Activated CD4-positive, alpha-beta T cell treated with anti-CD3 and anti-CD28 coated beads, Interleukin-2, Interleukin-6, amounts not matched to agents 100 ng/mL and 50 ng/mL, durations not matched to agents 16 hours and 8 hours (primary cell): Measurements from ENCODE around the gene TALDO1.

Source experiments
- DNase-seq: peaks from one replicate; pipeline ENCODE4 v3.0.0-alpha.2; 2020

The TALDO1 gene

DNA sequence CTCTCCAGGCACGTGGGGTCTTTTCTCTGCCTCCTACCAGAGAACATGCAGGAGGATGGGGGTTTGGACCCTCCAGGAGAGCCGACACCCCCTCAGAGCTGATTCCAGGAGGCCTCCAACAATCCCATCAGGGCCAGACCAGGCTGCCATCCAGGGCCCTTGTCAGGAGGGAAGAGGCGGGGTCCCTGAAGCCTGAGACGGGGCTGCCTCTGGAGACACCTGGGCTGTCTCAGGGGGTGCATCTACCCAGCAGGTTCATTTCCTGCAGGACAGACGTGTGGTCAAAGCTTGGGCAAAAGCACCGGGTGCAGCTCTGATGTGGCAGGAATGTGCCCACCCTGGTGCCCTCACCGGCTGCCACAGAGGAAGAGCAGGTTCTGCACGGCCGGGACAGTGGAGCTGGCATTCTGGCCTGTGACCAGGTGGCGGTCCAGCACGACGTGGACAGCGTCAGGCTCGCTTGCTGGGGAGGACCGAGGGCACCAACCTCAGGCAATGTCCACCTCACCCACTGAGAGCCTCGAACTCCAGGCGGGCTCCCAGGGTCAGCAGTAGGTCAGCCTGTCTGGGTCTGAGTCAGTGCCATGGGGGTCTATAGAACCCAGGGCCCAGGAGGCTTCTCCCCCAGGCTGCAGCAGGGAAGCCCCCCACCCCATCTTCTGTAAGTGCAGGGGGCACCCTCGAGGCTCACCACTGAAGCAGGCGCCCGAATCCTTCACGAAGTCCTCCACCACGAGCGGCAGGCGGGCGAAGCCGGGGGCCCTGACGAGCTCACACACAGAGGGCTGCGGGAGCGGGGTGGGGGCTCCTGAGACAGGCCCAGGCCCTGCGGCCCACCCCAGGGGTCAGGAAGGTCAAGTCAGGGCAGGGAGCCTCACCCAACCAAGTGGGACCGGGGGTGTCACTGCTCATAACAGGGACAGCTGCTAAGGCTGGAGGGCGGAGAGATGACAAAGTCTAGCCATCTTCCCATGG lies 23.7 kb downstream of the TALDO1 start:
- no peak for DNase-seq

- no peak for DNase-seq
These were observed 24.4 kb downstream of the TALDO1 start for GRCh38 chr11:771617-772204.

- no peak for DNase-seq
These were observed 25.4 kb downstream of the TALDO1 start for GRCh38 chr11:772429-773390.

DNA sequence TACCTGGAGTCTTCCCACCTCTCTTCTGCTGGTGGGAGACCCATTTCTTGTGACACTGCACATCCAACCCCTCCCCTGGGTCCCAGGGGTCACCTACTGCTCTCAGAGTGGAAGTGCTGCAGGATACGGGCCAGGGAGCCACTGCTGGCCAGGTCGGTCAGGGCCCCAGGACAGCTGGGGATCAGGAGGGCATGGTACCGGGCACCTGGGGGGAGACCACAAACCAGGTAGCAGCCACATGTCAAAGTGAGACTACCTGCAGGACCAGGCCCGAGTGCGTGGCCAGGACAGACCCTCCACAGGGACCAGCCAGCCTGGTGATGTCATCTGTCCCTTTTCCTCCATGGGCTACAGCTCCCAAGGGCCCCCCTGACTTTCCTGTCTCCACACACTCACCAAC lies 26.2 kb downstream of the TALDO1 start:
- no peak for DNase-seq

- no peak for DNase-seq
These were observed 26.6 kb downstream of the TALDO1 start for GRCh38 chr11:773830-774229.

GRCh38 chr11:774873-775592 lies 27.8 kb downstream of the TALDO1 start:
- DNase-seq = no peak

GRCh38 chr11:776263-776560 lies 28.9 kb downstream of the TALDO1 start:
- no peak for DNase-seq

- DNase-seq = no peak
These were observed 29.5 kb downstream of the TALDO1 start for GRCh38 chr11:776561-777287.

- DNase-seq = peak; percentile 97
These were observed 30.3 kb downstream of the TALDO1 start, which contains the start of gene GATD1 for GRCh38 chr11:777288-778255. Gene GATD1, minus strand, starts transcription at chr11:777487. Its CDS starts 25 bp downstream, at chr11:777462.

- no peak for DNase-seq
These were observed 32.0 kb downstream of the TALDO1 start for GRCh38 chr11:778976-779954.

GRCh38 chr11:779955-780532 lies 32.8 kb downstream of the TALDO1 start:
- no peak for DNase-seq

- DNase-seq = no peak
These were observed 35.3 kb downstream of the TALDO1 start for GRCh38 chr11:782264-783174.

DNA sequence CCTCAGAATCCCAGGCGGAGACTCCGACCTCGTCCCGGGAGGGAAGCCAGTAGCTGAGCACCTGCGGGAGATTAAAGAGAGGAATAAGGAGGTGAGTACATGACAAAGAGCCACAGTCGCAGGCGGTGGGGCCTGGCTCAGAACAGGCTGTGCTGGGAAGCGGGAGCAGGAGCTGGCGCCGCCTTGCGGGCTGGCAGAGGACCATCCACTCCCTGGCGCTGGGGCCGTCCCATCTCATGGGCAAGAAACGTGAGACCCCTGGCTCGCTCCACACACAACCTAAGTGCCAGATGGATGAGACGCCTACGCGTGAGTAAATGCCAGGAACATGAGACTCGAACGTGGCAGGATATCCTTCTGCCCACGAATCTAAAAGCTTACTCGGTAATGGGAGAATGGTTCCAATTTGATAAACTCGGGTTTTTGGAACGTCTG lies 36.3 kb downstream of the TALDO1 start:
- DNase-seq = no peak

GRCh38 chr11:786235-787083 lies 39.2 kb downstream of the TALDO1 start:
- DNase-seq = no peak

DNA sequence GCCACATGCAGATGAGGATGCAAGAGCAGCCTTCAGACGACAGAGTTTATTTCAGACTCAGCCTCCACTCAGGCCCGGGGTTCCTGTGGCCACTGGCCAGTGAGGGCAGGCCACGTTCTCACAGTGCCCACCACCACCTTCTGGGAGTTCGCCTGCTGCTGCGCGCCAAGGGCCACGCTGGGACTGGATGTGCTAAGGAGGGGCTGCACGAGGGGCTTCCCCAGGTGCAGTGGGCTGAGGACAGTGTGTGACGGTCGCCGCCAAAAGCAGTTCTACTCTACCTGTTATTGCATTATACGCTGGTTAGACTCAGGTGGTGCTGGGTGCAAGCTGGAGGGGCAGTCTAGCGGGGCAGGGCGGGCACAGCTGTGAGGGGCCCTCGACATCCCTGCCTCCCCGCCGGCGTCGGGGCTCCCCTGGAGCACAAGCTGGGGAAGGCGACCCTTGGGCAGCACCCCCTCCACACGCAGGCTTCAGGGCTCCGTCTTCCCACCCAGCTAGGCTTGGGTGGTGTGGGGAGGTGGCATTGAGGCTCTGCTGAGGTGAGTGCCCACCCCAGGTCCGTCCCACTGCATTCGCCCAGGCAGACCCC lies 39.9 kb downstream of the TALDO1 start:
- no peak for DNase-seq

DNA sequence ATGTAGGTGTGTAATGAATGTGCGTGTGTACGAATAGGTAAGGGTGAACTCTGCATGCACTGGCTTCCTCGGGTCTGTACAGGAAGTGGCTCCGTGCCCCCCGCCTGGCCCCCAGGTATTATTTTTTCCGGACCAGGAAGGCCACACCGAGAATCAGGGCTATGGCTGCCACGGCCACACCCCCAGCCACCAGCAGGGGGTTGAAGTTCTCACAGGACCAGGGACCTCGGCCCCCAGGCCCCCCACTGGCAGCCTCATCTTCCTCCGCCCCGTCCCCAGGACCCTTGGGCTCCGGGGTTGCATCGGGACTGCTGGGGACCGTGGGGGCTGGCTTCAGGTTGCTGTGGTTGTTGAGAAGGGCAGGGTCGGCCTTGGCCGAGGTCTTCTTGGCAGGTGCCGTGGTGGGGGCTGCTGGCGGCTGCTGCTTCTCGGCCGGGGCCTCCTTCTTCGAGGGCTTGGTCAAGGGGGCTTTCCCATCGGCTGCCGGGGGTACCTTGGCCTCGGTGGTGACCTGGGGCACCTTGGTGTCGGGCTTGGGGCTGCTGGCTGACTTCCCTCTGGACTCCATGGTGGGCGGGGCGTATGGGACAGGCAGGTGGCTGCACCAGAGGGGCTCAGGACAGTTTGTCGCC lies 40.9 kb downstream of the TALDO1 start:
- no peak for DNase-seq
